CD4-positive, alpha-beta T cell treated with Interleukin-21 for 1 hour (primary cell): ENCODE measurements around the gene BCL6.

Experiments
- DNase-seq: peaks from one replicate; pipeline ENCODE4 v3.0.0-alpha.2; 2020

The BCL6 gene

GRCh38 chr3:187738331-187739093, 6.8 kb downstream of the BCL6 start:
- peak; percentile 81 for DNase-seq

- no peak for DNase-seq
Observed at GRCh38 chr3:187738071-187738330, 7.3 kb downstream of the BCL6 start.

DNA sequence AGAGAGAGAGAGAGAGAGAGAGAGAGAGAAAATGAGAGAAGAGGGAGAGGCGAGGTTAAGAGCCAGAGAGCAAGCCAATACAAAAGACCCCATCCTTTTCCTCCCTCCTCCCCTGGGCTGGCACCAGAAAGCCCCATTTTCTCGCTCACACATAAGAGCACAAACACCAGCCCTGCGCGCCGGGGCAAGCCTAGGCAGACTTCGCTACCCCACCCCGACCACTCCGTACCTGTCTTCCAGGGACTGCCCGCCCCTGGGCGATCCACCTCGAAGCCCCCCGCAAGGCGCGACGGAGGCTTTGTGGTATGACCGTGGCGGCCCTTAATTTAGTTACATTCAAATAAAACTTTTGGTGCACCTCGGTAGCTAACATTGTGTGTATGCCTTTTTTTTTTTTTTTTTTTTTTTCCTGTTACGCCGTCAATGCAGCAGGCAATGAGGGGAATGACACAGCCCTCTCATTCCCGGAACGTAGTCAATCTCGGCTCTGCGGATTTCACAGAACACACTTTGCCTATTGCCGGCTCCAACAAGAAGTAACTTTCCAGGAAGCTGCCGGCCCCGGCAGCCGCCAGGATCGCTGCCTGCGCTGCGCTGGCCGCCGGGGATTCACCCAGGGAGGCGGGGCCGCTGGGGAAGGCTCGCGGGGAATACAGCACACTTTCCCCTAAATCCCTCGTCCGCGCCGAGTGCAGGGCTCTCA, 7.7 kb downstream of the BCL6 start:
- peak; percentile 74 for DNase-seq

DNA sequence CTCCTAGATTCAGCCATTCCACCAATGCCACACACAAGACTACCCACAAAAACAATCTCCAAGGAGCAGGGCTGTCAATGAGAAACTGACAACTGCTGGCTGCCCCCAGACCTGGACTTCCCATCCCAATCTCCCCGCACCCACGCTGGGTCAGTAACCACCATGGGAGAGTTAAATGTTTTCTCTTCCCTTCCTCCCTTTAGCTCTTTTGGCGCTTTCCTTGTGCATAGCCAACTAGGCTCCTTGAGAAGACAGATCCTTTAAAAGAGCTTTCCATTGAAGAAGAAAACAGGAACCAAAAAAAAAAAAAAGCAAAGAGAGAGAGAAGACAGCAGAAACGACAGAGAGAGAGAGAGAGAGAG, 8.3 kb downstream of the BCL6 start:
- DNase-seq, result no peak

GRCh38 chr3:187736418-187736871, 8.8 kb downstream of the BCL6 start:
- DNase-seq, result no peak

GRCh38 chr3:187735837-187736236, 9.4 kb downstream of the BCL6 start:
- DNase-seq, result no peak

- no peak for DNase-seq
Observed at GRCh38 chr3:187735383-187735782, 9.9 kb downstream of the BCL6 start.

- no peak for DNase-seq
Observed at GRCh38 chr3:187734841-187735240, 10.4 kb downstream of the BCL6 start.

GRCh38 chr3:187733371-187733770, 11.9 kb downstream of the BCL6 start:
- DNase-seq, result no peak

- no peak for DNase-seq
Observed at GRCh38 chr3:187729598-187729997, 15.7 kb downstream of the BCL6 start.

GRCh38 chr3:187728940-187729583, 16.2 kb downstream of the BCL6 start:
- no peak for DNase-seq

DNA sequence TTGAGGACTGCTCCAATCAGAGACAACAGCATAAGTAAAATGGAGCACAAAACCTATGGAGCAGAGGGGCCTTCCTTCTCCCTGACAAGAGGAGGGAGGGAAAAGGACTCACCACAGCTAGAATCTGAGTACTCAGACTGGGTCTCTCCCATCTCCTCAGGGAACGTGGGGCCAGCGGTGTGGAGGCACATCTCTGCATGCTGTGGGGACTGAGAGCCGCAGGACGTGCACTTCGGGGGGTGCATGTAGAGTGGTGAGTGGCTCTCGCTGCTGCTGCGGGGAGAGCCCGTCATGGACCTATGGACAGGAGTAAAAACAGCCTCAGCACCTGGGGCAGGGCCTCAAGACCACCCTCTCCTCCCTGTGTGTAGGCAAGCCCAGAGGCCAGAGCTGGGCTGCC, 17.0 kb downstream of the BCL6 start:
- no peak for DNase-seq

GRCh38 chr3:187726564-187726963, 18.7 kb downstream of the BCL6 start:
- DNase-seq, result no peak

GRCh38 chr3:187725653-187726370, 19.5 kb downstream of the BCL6 start:
- DNase-seq, result no peak

GRCh38 chr3:187725224-187725623, 20.0 kb downstream of the BCL6 start:
- no peak for DNase-seq

DNA sequence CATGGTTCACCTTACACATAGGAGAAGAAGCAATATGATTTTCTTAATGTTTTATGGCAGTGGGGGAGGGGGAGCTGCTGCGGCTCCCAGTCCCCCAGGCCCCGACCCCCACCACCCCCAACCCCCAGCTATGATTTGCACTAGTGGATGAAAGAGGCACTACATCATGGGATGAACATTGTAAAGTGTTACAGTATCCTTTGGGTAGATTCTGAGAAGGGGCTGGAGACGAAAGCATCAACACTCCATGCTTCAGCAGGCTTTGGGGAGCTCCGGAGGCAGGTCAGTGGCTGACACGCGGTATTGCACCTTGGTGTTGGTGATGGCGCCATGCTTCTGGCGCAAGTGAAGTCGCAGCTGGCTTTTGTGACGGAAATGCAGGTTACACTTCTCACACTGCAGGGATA, 23.1 kb downstream of the BCL6 start:
- DNase-seq, result no peak

- DNase-seq, result no peak
Observed at GRCh38 chr3:187721055-187721454, 24.2 kb downstream of the BCL6 start.

DNA sequence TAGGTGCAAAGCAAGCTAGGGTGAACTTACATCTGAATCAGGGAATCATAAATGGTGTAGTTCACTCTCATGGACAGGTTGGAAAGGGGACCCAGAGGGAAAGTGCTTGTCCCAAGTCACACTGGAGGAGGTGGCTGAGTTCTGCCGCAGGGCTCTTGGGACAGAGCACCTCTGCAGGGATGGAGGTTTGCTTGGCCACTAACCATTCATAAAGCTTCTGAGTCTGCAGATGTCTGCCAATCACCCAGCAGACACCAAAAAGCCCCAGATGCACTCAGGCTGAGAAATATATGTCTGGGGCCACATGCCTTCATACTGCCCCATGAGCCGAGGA, 25.0 kb downstream of the BCL6 start:
- DNase-seq, result no peak

DNA sequence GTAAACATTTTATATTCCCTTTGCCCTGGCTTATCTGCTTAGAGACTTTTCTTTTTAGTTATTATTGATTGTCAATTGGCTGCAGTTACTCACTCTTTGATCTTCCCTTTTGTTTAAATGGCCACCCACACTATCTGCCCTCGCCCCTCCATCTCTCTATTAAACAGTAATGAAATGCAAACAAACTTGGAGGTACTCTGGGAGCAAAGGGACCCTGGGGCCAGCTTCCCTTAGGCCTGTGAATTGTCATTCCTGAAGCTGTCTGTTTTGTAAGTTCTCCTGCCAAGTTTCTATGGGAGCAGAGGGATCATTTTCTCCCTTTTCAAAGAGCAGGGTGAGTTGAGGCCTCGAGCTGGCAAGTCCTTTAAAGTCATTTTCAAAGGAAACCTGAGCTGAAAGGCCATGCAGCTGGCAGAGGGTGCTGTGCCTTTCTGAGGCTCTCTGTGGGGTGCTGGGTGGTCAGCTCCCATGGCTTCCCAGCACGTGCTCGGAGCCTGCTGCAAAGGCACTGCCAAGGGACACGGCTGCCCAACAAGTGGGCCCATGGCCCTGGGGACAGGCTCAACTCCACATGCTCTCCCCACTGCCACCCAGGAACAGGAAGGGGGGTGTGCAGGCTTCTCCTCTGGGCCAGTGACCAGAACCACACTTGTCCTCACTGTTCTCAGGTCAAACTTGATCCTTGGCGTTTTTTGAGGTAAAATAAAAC, 25.5 kb downstream of the BCL6 start:
- DNase-seq, result no peak

DNA sequence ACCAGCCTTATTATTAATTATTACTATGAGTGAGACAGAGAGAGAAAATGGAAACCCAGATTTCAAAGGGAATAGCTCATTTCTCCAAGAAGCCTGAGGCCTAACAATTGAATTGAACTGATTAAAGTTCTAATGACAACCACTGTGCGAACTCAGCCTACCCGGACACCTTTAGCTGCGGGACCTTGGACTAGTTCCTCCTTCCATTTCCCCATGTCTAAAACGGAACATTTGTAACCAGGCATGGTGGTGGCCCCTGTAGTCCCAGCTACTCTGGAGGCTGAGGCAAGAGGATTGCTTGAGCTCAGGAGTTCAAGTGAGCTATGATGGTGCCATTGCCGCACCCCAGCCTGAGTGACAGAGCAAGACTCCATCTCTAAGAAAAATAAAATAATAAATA, 26.5 kb downstream of the BCL6 start:
- DNase-seq, result no peak

DNA sequence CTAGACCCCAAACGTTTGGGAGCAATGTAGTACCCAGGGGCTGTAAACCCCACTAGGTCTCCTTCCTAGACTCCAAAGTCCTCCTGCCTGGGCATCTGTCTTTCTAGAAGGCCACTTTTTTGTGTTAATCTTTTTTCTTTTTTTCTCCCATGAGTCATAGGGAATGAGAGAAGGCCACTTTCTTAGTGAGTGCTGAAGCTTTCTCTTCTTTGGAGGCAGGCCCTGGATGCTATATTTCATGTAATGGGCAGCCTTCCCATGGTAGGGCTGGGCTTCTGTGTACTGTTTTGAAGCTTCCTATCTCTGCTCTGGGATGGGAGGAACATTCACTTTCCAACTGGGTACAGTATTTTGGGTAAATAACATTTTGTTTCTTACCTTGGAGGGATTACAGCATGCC, 27.7 kb downstream of the BCL6 start:
- DNase-seq, result no peak

- DNase-seq, result peak; percentile 81
Observed at GRCh38 chr3:187714404-187714979, 30.8 kb downstream of the BCL6 start.

- DNase-seq, result peak; percentile 74
Observed at GRCh38 chr3:187713504-187713903, 31.8 kb downstream of the BCL6 start.
